HepG2 (cell line): Measurements from ENCODE around the gene DNPEP. TPM values are rescaled to one million over a fixed set of nuclear protein-coding genes. Genes with fewer than 3 reads are reported as not detected.

Experiments
- DNMT1 ChIP-seq: sonication (generic); formaldehyde crosslinking; IDR thresholded peaks from 2 replicates; pipeline ENCODE4 v1.5.1; 2020; ENCODE audit warnings: mild to moderate bottlenecking, missing genetic modification reagents
- FOXK1 ChIP-seq: sonication (generic); formaldehyde crosslinking; IDR thresholded peaks from 2 replicates; pipeline ENCODE4 v1.4.0; 2020; ENCODE audit warnings: low read depth, missing genetic modification reagents, borderline replicate concordance
- FOXO4 ChIP-seq: sonication (generic); formaldehyde crosslinking; conservative IDR thresholded peaks from 2 replicates; pipeline ENCODE4 v1.8.1; 2023; ENCODE audit warnings: missing genetic modification reagents
- HCFC1 ChIP-seq: fragments of 150-350 bp; IDR thresholded peaks from 2 replicates; pipeline ENCODE4 v1.6.1; 2014; ENCODE audit warnings: low read depth, low read length
- SAP130 ChIP-seq: IDR thresholded peaks from 2 replicates; pipeline ENCODE4 v1.6.1; 2016; ENCODE audit warnings: low read depth
- SNAI1 ChIP-seq: sonication (generic); formaldehyde crosslinking; IDR thresholded peaks from 2 replicates; pipeline ENCODE4 v1.5.0; 2020; ENCODE audit warnings: mild to moderate bottlenecking, missing genetic modification reagents, borderline replicate concordance
- XBP1 ChIP-seq: sonication (generic); formaldehyde crosslinking; IDR thresholded peaks from 2 replicates; pipeline ENCODE4 v1.5.0; 2020; ENCODE audit warnings: missing genetic modification reagents
- ZFP36 ChIP-seq: fragments of 150-350 bp; IDR thresholded peaks from 2 replicates; pipeline ENCODE4 v1.6.1; 2018; ENCODE audit warnings: borderline replicate concordance, low read length, low read depth; ENCODE audit not compliant: partially characterized antibody
- ZNF12 ChIP-seq: sonication (generic); formaldehyde crosslinking; IDR thresholded peaks from 2 replicates; pipeline ENCODE4 v1.5.0; 2020; ENCODE audit warnings: missing genetic modification reagents
- ZNF432 ChIP-seq: sonication (generic); formaldehyde crosslinking; IDR thresholded peaks from 2 replicates; pipeline ENCODE4 v1.5.0; 2020; ENCODE audit warnings: missing genetic modification reagents, mild to moderate bottlenecking, borderline replicate concordance
- ZNF724P ChIP-seq: sonication (generic); formaldehyde crosslinking; IDR thresholded peaks from 2 replicates; pipeline ENCODE4 v1.8.0; 2022; ENCODE audit warnings: missing genetic modification reagents, borderline replicate concordance
- ZNF737 ChIP-seq: sonication (generic); formaldehyde crosslinking; IDR thresholded peaks from 2 replicates; pipeline ENCODE4 v1.5.0; 2020; ENCODE audit warnings: missing genetic modification reagents, mild to moderate bottlenecking, borderline replicate concordance
- polyA plus RNA-seq, 8 experiments: library from polyadenylated mRNA; depleted of rRNA in 3 of 8; stranded (reverse) in 7 of 8; unstranded in 1 of 8; fragments of >200 nt; fragmentation: Illumina TruSeq in 4 of 8; extraction: Trizol in 4 of 8; gene quantifications; 2 replicates each; pipeline versions ENCODE4 v1.2.1 to v1.2.3, GENCODE V29; 2011 to 2016; ENCODE audit warnings: low read depth in 4 of 8, missing spikeins in 1 of 8, mixed read lengths in 1 of 8; ENCODE audit not compliant: insufficient read depth in 1 of 8
- total RNA-seq, 5 experiments: library from RNA; depleted of rRNA; stranded (reverse); fragments of >200 nt; fragmentation: Illumina TruSeq; extraction: Trizol; gene quantifications; 2 replicates each; pipeline ENCODE4 v1.2.3, GENCODE V29; 2016; ENCODE audit warnings: low read depth in 1 of 5
- TF ChIP-seq, protein P1 (sequence below): sonication (generic); formaldehyde crosslinking; IDR thresholded peaks from 2 replicates; pipeline ENCODE4 v1.5.0; 2020; ENCODE audit warnings: missing genetic modification reagents, mild to moderate bottlenecking, borderline replicate concordance
- TF ChIP-seq, protein P2 (sequence below): sonication (generic); formaldehyde crosslinking; conservative IDR thresholded peaks from 2 replicates; pipeline ENCODE4 v1.5.0; 2020; ENCODE audit warnings: missing genetic modification reagents
- TF ChIP-seq, protein P3 (sequence below): sonication (generic); formaldehyde crosslinking; IDR thresholded peaks from 2 replicates; pipeline ENCODE4 v1.4.0; 2020; ENCODE audit warnings: mild to moderate bottlenecking, missing genetic modification reagents, borderline replicate concordance
- TF ChIP-seq, protein P4 (sequence below): sonication (generic); formaldehyde crosslinking; IDR thresholded peaks from 2 replicates; pipeline ENCODE4 v1.9.0; 2021; ENCODE audit warnings: missing genetic modification reagents, borderline replicate concordance

Gene DNPEP
- total and polyA plus RNA-seq, 2 of the 13 experiments (the other 11 are each of a cell fraction or from before 2014, with no cell fraction given), result 104 to 109 TPM

GRCh38 chr2:219398721-219399363 is 11.1 kb upstream of the DNPEP start (continued):
- TF ChIP-seq ZNF737 (CRISPR knock-in tag) (no peak), ZFP36 (no peak), DNMT1 (CRISPR knock-in tag) (no peak), XBP1 (no peak), ZNF724P (CRISPR knock-in tag) (0 out of 2 replicates have a peak, but pooled peaks have one; percentile 30), ZNF12 (CRISPR knock-in tag) (peak; percentile 51; the same call in 1 of the 2 replicates), SAP130 (CRISPR knock-in tag) (peak; percentile 40; the same call in 1 of the 2 replicates), FOXK1 (CRISPR knock-in tag) (peak; percentile 79; the same call in 1 of the 2 replicates), ZNF432 (CRISPR knock-in tag) (no peak), HCFC1 (no peak), SNAI1 (no peak), FOXO4 (no peak)
- TF ChIP-seq, protein P1, sequence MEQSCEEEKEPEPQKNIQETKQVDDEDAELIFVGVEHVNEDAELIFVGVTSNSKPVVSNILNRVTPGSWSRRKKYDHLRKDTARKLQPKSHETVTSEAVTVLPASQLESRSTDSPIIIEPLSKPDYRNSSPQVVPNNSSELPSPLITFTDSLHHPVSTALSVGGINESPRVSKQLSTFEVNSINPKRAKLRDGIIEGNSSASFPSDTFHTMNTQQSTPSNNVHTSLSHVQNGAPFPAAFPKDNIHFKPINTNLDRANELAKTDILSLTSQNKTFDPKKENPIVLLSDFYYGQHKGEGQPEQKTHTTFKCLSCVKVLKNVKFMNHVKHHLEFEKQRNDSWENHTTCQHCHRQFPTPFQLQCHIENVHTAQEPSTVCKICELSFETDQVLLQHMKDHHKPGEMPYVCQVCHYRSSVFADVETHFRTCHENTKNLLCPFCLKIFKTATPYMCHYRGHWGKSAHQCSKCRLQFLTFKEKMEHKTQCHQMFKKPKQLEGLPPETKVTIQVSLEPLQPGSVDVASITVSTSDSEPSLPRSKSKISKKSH, result no peak
- TF ChIP-seq, protein P2, sequence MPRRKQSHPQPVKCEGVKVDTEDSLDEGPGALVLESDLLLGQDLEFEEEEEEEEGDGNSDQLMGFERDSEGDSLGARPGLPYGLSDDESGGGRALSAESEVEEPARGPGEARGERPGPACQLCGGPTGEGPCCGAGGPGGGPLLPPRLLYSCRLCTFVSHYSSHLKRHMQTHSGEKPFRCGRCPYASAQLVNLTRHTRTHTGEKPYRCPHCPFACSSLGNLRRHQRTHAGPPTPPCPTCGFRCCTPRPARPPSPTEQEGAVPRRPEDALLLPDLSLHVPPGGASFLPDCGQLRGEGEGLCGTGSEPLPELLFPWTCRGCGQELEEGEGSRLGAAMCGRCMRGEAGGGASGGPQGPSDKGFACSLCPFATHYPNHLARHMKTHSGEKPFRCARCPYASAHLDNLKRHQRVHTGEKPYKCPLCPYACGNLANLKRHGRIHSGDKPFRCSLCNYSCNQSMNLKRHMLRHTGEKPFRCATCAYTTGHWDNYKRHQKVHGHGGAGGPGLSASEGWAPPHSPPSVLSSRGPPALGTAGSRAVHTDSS (CRISPR knock-in tag), result no peak
- TF ChIP-seq, protein P3, sequence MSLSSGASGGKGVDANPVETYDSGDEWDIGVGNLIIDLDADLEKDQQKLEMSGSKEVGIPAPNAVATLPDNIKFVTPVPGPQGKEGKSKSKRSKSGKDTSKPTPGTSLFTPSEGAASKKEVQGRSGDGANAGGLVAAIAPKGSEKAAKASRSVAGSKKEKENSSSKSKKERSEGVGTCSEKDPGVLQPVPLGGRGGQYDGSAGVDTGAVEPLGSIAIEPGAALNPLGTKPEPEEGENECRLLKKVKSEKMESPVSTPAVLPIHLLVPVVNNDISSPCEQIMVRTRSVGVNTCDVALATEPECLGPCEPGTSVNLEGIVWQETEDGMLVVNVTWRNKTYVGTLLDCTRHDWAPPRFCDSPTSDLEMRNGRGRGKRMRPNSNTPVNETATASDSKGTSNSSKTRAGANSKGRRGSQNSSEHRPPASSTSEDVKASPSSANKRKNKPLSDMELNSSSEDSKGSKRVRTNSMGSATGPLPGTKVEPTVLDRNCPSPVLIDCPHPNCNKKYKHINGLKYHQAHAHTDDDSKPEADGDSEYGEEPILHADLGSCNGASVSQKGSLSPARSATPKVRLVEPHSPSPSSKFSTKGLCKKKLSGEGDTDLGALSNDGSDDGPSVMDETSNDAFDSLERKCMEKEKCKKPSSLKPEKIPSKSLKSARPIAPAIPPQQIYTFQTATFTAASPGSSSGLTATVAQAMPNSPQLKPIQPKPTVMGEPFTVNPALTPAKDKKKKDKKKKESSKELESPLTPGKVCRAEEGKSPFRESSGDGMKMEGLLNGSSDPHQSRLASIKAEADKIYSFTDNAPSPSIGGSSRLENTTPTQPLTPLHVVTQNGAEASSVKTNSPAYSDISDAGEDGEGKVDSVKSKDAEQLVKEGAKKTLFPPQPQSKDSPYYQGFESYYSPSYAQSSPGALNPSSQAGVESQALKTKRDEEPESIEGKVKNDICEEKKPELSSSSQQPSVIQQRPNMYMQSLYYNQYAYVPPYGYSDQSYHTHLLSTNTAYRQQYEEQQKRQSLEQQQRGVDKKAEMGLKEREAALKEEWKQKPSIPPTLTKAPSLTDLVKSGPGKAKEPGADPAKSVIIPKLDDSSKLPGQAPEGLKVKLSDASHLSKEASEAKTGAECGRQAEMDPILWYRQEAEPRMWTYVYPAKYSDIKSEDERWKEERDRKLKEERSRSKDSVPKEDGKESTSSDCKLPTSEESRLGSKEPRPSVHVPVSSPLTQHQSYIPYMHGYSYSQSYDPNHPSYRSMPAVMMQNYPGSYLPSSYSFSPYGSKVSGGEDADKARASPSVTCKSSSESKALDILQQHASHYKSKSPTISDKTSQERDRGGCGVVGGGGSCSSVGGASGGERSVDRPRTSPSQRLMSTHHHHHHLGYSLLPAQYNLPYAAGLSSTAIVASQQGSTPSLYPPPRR (CRISPR knock-in tag), result peak; percentile 66; the same call in 1 of the 2 replicates
- TF ChIP-seq, protein P4, sequence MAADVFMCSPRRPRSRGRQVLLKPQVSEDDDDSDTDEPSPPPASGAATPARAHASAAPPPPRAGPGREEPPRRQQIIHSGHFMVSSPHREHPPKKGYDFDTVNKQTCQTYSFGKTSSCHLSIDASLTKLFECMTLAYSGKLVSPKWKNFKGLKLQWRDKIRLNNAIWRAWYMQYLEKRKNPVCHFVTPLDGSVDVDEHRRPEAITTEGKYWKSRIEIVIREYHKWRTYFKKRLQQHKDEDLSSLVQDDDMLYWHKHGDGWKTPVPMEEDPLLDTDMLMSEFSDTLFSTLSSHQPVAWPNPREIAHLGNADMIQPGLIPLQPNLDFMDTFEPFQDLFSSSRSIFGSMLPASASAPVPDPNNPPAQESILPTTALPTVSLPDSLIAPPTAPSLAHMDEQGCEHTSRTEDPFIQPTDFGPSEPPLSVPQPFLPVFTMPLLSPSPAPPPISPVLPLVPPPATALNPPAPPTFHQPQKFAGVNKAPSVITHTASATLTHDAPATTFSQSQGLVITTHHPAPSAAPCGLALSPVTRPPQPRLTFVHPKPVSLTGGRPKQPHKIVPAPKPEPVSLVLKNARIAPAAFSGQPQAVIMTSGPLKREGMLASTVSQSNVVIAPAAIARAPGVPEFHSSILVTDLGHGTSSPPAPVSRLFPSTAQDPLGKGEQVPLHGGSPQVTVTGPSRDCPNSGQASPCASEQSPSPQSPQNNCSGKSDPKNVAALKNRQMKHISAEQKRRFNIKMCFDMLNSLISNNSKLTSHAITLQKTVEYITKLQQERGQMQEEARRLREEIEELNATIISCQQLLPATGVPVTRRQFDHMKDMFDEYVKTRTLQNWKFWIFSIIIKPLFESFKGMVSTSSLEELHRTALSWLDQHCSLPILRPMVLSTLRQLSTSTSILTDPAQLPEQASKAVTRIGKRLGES (CRISPR knock-in tag), result no peak
